HG03460 (cell line): ENCODE results near the gene ADO.
"Not testable (repeated sequence)": the region's sequence is repeated elsewhere in the genome, so short reads cannot be mapped to it uniquely, and the experiment has no call there.

ENCODE experiments used
- ATAC-seq: cut with Tn5 transposase; IDR thresholded peaks from one replicate; pipeline ENCODE4 v1.9.1; 2021; ENCODE audit not compliant: unreplicated experiment

The ADO gene

DNA sequence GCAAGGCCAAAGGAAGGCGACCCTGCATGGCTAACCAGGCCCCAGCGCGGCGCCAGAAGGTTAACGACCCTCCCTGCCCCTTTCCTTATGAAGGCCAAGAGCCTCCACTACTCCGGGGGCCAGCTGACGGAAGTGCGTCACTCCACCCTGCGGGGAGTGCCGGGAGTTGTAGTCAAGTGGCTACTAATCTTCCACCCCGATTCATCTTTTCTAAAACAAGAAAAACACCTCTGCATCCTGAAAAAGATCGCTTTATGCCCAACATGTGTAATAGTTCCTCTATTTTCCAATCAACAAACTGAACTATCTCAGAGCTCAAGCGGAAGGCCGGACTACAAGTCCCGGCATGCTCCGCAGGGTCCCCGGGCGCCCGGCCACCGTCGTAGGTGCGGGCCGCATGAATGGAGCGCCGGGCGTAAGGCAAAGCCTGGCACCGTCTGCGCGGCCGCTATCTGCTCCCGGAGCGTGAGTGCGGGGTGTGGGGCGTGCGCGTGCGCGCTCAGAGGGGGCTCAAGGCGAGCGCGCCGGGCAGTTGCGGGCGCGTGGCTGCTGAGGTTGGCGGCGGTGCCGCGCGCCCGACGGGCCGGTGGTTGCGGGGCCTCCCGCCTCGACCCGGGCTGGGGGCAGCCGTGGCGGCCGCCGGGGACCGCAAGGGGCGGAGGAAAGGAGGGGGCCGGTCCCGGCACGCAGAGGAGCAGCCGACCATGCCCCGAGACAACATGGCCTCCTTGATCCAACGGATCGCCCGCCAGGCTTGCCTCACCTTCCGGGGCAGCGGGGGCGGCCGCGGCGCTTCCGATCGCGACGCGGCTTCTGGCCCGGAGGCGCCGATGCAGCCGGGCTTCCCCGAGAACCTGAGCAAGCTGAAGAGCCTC is at the start of gene ADO:
TSS of gene ADO (plus strand) at position 365 of the 875 bp plus-strand sequence. CDS start at position 705, 340 bp downstream.
- ATAC-seq = peak; percentile 81

DNA sequence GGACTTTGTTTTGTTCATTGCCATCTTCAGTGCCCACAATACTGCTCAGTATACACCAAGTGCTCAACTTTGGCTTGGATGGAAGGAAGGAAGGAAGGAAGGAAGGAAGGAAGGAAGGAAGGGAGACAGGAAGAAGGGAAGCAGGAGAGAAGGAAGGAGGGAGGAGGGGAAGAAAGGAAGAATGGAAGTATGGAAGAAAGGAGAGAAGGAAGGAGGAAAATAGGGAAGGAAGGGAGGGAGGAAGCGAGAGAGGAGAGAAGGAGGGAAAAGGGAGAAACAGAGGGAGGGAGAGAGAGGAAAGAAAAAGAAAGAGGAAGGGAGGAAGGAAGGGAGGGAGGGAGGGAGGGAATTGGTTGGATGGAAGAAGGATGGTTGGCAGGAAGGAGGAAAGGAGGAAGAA is 49.6 kb upstream of the ADO start:
- no peak for ATAC-seq

DNA sequence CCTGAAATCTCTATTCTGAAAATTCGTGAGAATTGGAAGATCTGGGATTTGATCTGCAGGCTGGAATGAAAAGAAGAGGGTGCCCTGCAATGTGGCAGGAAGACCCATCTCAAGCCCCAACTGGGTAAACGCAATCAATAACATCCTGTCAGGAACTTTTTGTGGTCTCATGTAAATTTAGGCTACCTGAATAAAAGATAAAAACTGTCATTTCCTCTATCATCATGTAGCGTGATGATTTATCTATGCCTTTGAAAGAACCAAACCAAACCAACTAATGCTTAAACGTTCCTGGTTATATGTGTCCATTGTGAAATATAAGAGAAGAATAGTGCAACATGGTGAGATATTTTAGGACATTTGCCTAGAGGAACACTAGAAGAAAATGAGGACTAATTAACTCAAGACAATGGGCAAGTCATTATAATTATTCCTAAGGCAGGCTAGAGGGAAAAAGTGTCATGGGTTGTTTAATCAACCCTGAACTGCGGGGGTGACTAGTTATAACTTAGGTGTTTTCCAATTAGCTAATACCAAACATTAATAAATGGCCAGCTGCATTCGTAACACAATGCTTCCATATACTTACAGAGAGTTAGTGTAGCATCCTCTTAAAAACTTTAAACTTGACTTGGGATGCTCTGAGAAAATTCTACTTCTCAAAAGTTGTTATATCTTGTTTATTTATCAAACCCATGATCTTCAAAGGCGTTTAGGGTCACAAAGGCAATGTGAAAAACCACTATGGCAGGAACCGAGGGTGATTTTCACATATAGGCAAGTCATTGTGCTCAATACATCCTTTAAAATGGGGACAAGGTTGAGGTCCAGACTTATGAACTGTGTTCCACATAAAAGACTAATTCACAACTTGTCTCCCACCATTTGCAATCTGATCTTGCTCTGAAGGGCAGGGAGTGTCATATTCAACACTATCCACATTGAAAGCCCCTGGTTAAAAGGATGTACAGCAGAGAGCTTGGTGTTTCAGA is 48.6 kb upstream of the ADO start:
- ATAC-seq = no peak

DNA sequence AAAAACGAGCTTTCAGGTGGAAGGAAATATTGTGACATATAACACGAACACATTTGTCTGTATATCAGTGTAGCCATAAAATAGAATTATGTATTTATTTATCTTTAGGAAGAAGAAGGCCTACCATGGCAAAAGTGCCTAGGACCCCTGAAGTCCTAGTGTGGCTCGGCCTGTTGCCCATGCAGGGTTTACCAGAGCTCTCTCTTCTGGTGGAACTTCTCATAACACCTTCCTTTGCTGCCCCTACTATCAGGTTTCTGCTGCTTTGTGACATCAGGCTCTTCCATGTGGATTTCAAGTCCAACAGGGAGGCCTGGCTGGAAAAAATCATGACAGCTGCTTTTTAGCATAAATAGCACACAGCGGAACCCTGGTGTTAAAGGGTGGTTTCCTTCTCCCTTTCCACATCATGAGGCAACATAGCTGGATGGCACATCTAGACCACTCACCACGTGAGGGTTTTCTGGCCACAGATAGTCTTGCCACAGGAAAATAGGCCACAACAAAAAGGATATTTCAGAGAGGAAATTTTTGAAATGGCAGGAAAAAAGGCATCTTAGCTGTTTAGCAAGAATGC is 44.8 kb upstream of the ADO start:
- no peak for ATAC-seq

DNA sequence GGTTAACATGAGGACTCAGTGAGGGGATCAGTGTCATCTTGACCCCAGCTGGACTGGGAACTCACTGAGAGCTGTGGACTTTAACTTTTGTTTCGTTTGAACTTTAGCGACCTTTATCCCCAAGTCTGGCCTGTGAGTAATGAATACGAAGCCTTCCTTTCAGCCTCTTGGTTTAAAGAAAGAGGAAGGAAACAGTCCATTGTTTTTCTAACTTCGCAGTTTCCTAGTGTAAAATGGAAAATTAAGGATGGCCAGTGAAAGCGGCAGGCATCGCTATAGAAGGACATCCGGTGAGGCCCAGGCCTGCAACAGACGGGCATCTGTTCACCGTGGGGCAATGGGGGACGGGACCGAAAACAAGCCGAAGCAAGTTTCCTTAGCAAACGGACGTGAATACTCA is 44.1 kb upstream of the ADO start:
- ATAC-seq = no peak

DNA sequence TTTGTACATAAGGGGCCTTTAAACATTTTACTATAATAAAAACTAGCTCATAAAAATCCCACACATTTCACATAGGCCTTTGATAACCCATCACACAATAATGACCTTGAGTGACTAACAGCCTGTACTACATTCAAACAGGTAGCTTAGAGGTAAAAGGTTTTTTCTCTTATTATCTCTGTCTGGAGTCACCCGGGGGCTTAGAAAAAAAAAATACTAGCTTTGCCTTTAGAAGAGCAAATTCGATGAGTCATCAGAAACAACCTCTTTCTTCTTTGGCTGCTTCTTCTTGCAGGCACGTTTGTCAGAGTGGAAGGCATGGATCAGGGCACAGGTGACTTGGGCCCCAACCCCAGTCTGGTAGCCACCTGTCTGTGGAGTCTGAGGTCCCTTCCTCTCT is 43.4 kb upstream of the ADO start:
- no peak for ATAC-seq

DNA sequence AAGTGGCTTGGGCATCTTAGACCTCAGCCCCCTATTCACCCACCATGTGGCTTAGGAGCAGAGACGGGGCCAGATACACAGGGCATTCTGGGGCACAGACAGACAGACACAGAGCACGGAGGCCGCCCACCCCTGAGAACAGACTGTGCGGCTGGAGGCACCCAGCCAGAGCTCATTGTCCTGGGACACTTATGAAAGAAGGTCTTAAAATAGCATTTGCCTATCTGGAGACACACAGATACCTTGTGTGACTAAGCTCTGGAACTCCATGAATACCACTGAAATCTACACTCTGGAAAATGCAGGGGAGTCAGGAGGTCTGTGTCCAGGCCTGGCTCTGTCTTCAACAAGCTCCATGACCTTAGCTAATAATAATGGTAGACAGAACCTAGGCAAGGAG is 41.4 kb upstream of the ADO start:
- no peak for ATAC-seq

DNA sequence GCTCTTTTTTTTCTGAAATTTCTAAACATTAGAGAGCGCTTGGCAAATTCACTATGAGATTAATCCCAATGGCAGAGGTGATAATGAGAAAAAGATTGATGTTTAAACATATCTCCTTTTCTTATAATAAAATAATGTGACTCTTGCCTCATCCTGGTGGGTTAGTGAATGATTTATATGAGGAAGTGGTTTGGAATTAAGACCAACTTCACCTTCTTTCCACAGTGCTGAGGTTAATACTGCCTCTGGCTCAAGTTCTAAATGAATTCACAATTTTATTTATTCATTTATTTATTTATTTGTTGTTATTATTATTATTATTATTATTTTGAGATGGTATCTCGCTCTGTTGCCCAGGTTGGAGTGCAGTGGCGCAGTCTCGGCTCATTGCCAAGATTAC is 40.5 kb upstream of the ADO start:
- no peak for ATAC-seq

DNA sequence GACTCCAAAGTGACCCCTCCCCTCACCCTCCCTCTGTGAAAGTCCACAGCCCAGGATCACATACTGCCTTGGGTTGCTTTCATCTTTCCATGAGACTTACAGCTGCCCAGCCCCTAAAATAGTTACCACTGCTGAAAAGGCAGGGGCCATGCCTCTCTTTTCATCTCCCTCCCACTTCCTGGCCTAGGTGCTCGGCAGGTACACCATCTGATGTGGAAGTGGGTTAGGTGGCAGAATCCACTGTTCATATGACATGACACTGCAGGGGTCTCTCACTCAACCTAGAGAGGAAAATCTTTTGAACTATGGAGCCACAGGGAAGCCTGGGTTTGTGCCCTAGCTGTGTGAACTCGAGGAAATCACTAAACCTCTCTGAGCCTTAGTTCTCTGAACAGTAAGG is 38.8 kb upstream of the ADO start:
- ATAC-seq = no peak

DNA sequence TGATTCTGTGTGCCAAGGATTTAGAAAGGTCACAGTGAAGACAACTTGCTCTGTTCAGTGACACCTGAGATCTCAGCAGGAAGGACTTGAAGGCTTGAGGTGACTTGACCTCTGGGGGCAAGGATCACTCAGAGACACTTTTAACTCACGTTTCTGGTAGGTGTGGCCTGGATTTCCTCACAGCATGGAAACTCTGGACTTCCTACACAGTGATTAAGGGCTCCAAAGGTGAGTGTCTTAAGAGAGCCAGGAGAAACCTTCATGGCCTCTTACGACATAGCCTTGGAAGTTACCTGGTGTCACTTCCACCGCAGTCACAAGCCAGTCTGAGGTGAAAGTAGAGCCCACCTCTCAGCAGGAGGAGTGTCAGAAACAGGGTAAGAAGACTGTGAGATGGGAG is 38.1 kb upstream of the ADO start:
- no peak for ATAC-seq

DNA sequence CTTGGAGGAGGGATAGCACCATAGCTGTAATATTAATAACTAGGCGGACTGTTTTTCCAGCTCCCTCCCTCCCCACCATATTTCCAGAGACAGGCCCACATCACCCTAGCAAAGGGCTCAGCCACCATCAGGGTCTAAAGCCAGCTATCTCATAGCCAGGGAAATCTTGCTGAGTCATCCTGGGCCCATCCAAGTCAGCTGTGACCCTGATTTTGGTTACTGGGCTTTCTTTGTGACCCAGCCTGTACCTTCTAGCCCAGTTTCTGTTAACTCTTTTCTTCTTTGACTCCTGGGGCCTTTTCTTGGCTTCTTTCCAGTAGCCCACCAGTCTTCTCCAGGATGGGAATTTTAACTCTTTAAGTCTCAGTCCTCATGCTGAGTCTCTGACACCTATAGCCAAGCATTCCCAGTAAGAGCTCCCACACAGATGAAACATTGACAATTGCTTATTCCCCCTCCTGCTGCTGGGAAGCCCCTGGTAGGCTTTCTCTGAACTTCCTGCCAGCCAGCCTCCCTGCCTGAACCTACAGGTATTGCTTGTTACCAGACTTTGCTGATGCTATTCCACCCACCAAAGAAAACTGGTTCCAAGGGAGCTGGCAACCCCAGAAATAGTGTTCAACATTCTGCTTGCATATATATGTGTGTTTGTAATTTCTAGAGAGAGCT is 34.8 kb upstream of the ADO start:
- peak; percentile 62 for ATAC-seq

DNA sequence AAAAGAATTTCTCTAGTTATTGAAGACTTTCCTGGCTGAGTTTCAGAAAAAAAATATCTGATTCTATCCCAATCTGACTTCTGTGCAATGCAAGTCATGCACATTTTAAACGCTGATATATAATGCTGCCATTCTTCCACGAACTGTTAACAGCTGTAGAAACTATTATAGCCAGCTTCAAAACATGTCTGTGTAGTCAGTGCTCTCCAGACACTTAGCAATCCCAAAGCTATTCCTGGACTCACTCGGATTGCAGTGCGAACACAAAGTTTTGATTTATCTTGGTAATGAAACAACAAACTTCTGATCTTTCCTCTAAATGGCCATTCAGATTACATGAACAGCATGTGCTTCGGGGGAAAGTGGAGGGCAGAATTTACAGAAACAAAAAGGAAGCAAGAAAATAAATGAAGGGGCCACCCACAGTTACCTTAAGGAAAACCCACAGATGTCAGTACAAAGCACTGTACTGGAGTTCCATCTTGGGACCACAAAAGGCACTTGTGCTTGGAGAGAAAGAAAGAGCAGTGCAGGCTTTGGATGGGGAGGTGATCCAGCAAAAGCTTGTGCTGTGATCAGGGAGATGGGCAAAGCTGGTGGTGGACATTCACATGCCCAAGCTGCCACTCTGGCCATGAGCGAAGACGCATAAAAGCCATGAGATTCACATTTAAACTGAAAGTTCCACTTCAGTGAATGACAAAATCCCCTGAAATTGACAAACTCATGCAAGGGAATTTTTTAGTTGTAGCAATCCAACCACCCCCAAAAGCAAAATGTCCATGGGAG is 32.1 kb upstream of the ADO start:
- no peak for ATAC-seq

DNA sequence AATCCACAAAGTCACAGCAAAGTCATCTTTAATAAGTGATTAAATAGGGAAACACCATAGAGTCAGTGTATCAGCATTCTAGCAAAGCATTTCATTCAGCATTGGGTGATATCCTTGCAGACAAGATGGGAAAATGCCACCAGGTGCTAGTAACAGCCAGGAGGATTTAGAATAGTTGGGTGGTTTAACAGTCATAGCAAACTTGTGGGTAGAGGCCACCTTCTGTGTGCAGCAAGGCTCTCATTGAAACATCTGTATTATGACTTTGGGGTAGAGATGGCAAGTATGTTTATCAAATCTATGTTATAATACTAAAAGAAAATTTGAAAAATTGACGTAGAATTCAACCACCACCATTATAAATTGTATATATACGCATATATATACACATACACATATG is 26.4 kb upstream of the ADO start:
- ATAC-seq = no peak

DNA sequence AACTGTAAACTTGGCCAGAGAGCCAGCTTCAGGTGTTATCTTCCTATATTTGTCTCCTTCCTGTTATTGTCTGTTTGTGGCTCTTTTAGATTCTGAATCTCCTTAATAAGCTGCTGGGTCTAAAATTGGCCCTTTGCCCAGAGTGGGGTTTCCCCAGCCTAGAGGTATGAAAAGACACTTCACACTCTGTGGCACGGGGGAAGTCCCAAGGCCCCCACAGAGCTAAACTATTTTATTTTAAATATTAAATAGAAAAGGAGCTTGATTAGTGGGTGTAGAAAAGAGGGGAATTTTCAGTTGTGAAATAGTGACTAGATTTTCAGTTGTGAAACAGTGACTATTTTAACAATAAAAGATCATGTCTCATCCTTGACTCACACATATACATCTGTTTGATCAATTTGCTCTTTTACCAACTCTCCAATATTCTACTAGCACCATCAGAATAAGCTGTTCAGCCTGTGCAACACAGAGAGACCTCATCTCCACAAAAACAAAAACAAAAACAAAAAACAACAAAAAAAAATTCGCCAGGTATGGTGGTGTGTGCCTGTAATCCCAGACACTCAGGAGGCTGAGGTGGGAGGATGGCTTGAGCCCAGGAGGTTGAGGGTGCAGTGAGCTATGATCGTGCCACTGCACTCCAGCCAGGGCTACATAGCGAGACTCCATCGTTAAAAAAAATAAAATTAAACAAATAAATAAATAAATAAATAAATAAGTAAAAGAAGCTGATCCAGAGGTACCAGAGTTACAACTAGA is 24.9 kb upstream of the ADO start:
- ATAC-seq = peak; percentile 96

DNA sequence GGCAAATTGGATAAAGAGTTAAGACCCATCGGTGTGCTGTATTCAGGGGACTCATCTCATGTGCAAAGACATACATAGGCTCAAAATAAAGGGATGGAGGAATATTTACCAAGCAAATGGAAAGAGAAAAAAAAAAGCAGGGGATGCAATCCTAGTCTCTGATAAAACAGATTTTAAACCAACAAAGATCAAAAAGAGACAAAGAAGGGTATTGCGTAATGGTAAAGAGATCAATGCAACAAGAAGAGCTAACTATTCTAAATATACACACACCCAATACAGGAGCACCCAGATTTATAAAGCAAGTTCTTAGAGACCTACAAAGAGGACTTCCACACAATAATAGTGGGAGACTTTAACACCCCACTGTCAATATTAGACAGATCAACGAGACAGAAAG is 20.0 kb upstream of the ADO start:
- not testable (repeated sequence) for ATAC-seq

DNA sequence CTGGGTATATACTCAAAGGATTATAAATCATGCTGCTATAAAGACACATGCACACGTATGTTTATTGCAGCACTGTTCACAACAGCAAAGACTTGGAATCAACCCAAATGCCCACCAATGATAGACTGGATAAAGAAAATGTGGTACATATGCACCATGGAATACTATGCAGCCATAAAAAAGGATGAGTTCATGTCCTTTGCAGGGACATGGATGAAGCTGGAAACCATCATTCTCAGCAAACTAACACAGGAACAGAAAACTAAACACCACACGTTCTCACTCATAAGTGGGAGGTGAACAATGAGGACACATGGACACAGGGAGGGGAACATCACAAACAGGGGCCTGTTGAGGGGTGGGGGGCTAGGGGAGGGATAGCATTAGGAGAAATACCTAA is 16.2 kb upstream of the ADO start:
- not testable (repeated sequence) for ATAC-seq

DNA sequence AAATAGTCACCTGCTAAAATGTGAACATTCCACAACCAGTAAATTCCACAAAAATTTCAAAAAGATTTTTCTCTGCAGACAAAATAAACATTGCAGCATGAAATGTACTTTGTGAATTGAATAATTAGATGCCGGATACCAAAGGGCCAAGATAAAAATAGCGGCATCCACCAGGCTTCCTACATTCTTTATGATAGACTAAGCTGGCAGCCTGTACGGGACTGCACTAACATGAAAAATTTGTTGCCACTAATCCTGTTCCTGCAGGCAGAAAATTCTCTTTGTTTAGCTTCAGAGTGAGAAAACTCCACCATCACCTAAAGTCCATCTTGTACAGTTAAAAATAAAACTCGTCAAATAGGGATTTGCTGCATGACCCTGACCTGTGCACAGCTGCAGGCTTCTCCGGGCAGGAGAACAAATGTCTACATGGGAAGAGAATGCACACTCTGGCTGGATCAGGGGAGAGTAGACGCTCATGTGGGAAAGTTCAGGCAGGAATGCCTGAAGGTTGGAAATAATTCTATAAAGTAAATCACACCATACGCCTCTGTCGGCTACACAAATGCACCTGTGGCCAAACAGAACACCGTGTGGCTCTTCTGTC is 15.6 kb upstream of the ADO start:
- no peak for ATAC-seq

DNA sequence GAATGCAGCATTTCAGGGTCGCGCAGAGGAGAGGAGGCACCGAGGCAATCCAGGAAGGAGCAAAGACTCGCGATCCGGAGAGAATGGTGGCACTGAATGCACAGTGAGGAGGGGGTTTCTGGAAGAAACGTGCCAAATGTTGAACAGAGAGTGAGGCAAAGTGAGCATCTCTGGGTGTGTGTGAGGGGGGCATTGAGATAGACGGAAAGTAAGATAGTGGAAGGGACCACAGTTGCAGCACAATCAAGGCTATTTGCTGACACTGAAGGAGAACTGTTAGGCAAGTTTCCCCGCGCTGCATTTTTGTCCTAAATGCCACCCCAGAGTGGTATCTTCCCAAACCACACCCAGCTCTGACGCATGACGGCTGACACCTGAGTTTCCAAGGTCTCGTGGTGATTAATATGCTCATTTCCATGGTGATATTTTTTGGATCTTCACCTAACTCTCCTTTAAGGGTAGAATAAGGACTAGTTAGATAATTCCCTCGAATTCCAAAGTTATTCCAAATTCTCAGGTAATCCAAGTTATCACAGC is 14.4 kb upstream of the ADO start:
- ATAC-seq = no peak

DNA sequence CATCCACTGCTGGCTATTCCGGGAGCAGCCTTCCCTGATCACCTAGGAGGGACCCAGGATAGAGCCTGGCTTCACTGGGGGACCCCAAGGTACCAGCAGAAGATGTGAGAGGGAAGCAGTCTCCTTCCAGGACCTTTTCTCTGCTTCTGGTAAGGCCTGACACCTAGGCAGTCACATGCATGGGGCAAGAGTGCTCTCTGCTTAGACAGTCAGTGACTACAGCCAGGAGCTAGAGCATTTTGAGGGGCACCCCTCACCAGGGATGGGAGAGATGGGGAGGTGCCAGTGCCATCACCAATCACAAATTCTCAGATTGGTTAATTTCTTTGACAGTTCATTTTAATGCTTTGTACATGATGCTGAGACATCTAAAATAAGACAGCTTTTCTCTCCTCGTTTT is 13.9 kb upstream of the ADO start:
- no peak for ATAC-seq
